GM18909 (cell line): ENCODE measurements around the gene TUB.
A peak's percentile ranks its signal among the peaks of the same experiment; 100 is the strongest.

Source experiments
- ATAC-seq: cut with Tn5 transposase; IDR thresholded peaks from one replicate; pipeline ENCODE4 v1.9.1; 2021; ENCODE audit warnings: mild to moderate bottlenecking; ENCODE audit not compliant: unreplicated experiment, poor library complexity

TUB gene

DNA sequence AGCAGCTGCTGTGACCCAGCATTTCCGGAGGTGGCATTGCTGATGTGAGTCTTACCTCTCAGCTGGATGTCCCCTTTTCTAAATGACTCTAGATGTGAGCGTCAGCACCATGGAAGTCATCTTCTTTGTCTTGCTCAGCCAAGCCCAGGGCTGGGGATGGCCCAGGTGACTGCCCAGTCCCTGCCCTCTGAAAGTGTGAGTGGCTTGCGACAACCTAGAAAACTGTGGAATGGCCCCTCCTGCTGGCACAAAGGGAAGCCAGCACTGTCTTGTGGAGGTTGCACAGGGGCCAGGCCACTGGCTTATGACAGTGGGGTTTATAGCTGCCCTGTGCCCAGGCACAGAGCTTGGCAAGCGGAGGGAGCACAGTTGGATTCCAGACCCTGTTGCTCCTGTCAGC lies 6.2 kb downstream of the TUB start:
- ATAC-seq, result no peak

DNA sequence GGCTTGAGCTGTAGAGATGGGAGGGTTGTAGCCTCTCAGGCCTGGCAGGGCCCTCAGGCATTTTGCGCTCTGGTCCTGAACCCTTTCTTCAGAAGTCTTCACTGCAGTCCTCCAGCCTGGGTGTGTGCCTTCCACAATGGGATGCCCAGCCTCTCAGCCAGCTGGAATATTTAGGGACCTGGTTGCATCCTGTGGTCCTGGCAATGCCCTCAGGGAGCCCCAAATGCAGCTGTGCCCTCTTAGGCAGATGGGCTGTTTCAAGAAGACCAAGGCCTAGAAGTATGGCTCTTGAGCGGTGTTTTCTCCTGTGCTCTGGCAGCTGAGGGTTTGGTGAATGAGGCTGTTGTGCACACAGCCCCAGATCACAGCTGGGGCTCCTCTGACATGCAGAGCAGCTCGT lies 6.7 kb downstream of the TUB start:
- ATAC-seq, result no peak

DNA sequence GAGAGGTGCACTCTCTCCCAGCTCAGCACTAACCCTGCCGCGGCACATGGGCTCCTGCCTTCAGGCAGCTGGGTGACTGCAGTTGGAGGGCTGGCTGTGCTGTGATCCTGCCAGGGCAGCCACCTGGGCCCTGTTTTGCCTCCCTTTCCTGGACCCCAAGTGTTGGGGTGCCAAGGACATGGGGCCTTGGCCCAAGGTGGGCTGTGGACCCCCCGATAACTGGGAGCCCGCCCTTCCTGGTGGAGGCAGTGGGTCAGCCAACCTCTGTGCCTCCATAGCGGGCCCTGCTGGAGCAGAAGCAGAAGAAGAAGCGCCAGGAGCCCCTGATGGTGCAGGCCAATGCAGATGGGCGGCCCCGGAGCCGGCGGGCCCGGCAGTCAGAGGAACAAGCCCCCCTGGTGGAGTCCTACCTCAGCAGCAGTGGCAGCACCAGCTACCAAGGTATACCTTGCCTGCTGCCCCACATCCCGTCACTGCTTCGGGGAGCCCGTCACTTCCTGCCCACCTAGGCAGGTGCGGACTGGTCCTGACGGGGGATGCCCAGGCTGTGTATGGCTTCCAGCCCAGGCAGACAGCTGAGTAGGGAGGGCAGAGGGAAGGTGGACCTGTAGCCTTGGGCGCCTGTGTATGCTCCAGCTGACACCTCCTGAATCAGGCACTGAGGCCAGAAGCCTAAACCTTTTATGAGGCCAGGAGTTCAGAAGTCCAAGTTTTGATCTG lies 8.9 kb downstream of the TUB start:
- ATAC-seq, result no peak

DNA sequence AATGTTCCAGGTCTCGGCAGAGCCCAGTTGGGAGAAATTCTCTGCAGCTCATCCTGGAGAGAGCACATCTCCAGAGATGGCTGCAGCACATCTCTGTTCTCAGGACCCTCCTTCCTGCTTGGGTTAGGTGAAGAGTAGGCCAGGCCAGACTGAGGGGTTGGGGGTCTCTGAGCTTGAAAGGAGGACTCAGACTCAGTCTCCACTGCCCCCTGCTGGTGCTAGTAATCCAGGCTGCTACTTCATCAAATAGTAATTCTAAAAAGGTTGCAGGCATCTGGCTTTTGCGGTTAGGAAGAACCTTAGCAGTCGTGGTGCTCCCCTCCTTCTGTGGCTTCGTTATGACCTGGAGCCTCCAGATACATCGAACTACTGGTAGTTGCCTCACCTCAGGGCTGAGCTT lies 9.7 kb downstream of the TUB start:
- ATAC-seq, result no peak

DNA sequence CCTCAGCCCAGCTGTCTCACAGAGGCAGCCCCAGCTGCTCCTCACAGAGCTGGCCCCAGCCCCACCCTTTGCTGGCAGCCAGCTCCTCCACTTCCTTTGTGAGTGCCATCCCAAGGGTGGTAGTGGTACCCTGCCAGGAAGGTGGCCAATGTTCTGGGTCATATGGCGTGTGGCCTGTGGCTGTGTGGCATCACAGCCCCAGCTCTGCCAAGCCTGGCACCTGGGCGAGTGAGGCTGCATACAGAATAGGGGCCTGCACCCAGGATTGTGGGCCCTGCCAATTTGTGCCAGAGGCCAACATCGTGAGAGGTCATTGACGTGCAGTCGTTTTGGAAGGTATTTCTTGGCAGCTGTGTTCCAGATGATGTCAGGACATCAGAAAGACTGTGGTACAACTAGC lies 10.7 kb downstream of the TUB start:
- no peak for ATAC-seq

DNA sequence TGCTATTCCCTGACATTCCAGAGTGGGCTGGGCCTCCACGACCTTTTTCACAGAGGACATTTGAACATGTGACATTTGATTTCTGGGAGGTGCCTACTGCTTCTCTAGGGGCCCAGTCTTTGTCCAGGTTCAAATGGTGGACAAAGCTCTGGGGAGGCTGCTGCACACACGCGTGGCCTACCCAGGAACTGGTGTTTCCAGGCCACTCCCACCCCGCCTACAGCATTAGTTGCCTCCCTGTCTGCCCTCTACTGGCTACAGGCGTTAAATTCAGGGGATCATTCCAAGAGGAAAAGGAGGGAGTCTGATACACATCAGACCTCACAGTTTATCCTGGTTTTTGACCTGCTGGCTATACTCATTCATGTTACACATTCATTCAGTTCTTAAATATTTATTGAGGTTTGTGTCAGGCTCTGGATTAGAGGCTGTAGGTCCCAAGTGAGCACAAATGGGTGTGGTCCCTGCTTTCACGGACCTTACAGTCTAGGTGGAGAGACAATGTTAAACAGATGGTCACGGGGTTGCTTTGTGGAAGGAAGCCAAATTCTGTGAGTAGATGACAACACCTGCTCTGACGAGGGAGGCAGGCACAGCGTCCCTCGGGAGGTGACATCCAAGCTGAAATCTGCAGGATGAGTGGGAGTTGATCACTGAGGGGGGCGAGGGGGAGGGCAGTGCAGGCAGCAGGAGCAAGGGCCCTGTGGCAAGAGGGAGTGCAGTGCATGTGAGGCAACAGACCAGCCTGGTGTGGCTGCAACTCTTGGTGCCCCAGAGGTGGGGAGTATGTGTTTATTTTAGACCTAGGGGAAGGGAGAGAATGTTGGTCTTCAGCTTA lies 11.8 kb downstream of the TUB start:
- peak; percentile 71 for ATAC-seq

DNA sequence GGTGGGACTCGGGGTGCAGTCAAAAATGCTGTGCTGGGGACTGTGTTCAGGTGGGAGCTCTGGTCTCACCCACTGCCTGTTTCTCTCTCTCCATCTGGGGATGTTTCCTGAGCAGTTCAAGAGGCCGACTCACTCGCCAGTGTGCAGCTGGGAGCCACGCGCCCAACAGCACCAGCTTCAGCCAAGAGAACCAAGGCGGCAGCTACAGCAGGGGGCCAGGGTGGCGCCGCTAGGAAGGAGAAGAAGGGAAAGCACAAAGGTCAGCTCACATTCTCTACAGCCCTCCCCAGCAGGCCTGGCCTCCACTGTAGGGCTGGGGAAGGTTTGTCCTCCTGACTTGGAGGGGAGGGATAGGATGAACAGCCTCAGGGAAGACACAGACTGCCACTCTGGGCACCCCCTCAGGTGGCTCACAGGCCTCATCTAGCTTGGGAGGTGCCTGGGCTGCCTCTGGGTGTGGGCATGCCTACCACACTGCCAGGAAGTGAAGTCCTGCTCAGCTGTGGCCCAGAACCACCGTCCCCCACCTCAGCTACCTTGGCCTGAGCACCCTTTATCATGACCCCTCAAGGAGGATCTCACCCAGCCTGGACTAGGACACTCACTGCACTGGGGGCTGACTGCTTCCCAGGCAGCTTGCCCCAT lies 13.0 kb downstream of the TUB start:
- ATAC-seq, result no peak

DNA sequence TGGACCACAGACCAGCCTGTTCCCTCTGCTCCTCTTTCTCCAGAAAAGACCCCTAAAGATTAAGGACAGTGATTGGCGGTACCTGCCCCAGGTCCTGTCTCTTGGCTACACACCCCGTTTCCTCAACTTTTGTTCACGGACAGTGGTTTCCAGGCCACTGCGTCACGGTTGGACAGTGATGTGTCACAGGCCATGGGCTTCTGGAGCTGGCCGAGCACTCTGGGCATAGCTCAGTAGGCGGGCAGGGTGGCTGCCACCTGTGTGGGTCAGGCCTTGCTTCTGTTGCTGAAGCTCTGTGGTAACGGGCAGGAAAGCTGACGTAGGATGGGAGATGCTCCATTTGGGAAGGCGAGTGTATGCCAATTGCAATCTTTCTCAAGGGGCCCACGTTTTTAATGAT lies 13.6 kb downstream of the TUB start:
- ATAC-seq, result no peak

DNA sequence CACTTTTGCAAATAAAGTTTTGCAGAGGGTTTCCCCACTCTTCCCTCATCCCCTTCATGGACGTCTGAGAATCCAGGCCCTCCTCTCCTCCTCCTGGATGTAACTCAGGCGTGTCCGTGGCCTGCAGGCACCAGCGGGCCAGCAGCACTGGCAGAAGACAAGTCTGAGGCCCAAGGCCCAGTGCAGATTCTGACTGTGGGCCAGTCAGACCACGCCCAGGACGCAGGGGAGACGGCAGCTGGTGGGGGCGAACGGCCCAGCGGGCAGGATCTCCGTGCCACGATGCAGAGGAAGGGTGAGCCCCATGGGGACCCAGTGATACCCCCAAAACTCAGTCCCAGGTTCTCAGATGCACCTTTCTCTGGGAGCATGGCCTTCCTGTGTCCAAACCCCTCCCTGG lies 14.4 kb downstream of the TUB start:
- ATAC-seq, result no peak

DNA sequence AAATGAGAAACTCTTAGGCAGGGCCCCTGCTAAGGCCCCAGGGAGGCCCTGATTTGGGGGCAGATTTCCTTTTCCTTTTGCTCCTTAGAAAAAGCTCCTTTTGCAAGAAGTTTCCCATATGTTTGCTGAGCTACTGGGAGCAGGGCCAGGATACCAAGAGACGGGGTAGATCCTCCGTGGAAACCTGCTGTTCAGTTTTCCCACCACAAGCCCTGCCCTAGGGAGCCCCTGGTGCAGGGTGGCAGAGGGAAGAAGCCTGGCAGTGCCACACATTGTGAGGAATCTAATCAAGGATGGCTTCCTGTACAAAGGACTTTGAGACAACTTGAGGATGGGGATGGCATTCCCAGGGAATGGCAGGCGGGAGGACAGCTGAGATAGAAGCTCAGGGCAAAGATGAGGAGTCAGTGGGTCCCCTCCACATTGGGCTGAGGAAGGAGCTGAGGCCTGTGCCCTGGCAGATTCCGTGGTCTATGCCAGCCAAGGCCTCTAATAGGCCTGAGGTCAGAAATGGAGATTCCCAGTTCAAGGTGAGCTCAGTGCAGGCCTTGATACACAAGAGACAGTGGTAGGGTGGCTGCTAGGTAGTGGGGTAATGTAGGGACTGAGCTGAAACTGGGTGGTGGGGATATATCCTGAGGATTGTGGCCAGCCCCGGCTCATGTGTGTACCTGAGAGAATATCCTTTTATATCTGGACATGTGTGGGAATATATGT lies 15.0 kb downstream of the TUB start:
- no peak for ATAC-seq

DNA sequence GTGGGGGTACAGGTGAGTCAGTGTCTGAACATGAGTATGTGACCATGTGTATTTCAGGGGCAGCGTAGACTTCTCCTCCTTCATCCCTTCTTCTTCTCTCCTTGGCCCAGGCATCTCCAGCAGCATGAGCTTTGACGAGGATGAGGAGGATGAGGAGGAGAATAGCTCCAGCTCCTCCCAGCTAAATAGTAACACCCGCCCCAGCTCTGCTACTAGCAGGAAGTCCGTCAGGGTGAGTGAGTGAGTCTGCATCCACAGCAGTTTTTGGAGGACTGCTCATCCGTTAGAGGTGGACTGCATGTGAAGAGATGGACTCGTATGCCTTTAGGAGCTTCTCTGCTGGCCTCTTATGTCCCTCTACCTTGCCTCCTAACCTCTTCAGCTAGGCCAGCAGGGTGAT lies 15.6 kb downstream of the TUB start:
- no peak for ATAC-seq

DNA sequence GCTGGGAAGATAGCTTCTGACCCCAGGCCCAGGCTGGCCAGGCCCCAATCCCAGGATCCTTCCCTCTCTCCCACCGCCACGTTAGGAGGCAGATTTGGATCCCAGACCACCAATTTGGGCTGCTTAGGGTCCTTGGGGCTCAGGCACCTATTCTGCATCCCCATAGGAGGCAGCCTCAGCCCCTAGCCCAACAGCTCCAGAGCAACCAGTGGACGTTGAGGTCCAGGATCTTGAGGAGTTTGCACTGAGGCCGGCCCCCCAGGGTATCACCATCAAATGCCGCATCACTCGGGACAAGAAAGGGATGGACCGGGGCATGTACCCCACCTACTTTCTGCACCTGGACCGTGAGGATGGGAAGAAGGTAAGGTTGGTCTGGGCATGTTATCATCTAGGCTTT lies 16.1 kb downstream of the TUB start:
- ATAC-seq, result no peak

DNA sequence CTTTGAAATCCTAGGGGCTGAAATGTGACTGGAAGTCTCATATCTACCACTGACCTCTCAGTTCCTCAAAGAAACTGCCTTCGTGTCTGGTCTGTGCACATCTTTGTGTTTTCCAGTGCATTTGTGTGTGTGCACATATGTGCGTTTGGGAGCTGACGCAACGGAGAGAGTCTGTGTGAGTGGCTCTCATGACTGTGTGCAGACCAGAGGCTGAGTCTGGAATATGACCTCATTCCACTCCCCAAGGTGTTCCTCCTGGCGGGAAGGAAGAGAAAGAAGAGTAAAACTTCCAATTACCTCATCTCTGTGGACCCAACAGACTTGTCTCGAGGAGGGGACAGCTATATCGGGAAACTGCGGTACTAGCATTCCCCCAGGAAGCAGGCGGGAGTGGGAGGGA lies 16.5 kb downstream of the TUB start:
- ATAC-seq, result no peak

DNA sequence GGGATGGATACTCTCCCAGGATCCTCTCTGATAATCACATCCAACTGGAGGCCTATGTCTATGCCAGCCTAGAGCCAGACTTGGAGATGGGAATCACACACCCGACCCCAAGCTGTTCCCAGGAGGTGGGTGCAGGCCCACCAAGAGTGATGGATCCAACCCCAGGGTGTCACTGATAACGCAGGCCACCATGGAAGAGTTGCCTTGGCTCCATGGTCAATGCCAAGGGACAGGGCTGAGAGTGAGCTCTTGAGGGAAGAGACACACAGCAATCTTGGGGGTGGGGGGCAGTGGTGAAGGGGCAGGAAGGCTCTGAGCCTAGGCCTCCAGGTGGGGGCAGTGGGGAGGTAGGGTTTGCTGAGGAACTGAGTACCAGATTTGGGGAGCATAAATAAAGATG lies 16.9 kb downstream of the TUB start:
- no peak for ATAC-seq

DNA sequence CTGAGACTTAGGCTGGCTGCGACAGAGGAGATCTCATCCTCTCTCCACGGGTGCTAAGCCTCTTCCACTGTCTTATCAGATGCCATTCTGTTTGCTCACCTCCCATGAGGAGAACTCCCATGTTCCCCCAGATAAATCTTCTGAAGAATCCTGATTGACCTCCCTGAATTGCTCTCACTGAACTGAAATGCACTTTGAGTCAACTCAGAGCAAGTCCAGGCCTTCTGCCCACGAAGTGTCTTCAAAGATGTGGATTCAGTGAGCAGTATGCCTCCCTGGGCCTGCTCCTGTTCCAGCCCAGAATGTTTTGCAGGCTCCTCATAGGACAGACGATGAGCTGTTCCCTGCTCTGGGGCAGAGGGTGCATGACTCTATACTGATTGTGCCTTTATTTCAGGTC lies 17.4 kb downstream of the TUB start:
- no peak for ATAC-seq

DNA sequence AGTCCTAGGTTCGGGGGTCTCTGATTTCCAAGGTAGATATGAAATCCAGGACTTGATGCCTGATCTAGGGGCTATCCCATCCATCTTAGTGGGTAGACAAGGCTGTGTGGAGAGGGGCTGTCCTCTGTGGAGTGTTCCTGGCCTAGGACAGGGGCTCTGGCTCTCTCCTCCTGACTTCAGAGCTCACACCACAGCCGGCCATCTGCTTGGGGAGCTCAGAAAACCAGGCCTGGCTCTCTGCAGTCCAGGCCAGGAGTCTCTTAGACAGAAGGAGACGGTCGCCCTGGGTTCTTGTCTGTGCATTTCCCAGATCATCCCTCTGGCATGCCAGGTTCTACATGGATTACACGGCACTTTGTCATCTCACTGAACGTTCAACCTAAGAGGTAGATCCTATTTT lies 17.9 kb downstream of the TUB start:
- no peak for ATAC-seq

DNA sequence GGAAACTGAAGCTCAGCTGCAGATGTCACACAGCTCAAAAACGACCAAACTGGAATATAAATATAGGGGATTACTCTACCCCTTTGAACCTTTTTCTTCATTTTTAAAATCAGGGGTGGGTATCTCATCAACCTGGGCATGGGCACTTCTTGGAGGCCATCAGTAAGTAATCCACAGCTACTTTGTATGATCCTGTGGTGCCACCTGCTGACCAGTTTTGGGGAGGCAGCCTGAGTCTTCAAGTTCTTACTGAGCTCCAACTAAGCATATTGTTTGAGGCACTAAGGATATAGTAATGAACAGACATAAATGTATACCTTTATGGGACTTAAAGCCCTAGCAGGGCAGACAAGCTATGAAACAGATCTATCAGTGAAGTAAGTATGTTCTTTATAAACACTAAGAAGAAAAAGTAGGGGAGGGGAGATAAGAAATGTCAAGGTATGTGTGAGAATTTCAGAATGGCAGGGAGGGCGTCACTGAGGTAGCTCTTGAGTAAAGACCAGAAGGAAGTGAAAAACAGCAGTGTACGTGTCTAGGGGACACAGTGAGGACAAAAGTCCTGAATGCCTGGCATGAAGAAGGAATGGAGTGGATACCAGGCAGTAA lies 18.4 kb downstream of the TUB start:
- peak; percentile 70 for ATAC-seq

DNA sequence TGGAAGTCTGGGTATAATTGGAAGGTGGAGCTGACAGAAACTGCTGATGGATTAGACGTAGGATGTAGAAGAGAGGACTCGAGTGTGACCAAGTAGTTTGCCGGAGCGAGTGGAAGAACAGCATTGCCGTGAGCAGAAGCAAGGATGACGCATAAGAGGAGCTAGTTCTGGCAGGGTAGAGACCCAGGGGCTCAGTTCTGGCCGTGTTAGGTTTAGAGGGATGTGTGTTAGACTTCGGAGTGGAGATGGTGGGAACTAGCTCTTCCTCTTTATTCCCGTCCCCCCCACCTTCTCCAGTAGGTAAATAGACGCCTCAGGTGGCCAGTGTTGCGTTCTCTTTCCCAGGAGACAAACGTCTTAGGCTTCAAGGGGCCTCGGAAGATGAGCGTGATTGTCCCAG lies 19.1 kb downstream of the TUB start:
- ATAC-seq, result no peak

DNA sequence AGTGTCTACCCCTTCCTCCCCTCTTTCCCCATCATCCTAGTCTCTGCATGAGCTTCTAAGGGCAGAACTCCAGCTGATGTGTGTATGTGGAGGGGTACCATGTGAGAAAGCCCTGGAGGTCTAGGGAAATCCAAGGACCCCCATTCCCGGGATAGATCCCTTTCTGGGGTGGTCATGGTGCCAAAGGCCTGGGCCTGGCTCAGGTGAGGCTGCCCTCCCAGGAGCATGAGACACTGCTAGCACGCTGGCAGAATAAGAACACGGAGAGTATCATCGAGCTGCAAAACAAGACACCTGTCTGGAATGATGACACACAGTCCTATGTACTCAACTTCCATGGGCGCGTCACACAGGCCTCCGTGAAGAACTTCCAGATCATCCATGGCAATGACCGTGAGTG lies 19.6 kb downstream of the TUB start:
- ATAC-seq, result no peak

DNA sequence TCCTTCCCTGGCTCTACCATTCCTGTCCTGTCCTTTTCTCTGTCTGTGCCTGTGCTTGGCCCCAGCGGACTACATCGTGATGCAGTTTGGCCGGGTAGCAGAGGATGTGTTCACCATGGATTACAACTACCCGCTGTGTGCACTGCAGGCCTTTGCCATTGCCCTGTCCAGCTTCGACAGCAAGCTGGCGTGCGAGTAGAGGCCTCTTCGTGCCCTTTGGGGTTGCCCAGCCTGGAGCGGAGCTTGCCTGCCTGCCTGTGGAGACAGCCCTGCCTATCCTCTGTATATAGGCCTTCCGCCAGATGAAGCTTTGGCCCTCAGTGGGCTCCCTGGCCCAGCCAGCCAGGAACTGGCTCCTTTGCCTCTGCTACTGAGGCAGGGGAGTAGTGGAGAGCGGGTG lies 20.4 kb downstream of the TUB start:
- ATAC-seq, result no peak
